GM19035 (cell line): ENCODE results near the gene PLPPR1.

Experiments
- ATAC-seq: cut with Tn5 transposase; IDR thresholded peaks from one replicate; pipeline ENCODE4 v1.9.1; 2021; ENCODE audit not compliant: unreplicated experiment

Gene PLPPR1

DNA sequence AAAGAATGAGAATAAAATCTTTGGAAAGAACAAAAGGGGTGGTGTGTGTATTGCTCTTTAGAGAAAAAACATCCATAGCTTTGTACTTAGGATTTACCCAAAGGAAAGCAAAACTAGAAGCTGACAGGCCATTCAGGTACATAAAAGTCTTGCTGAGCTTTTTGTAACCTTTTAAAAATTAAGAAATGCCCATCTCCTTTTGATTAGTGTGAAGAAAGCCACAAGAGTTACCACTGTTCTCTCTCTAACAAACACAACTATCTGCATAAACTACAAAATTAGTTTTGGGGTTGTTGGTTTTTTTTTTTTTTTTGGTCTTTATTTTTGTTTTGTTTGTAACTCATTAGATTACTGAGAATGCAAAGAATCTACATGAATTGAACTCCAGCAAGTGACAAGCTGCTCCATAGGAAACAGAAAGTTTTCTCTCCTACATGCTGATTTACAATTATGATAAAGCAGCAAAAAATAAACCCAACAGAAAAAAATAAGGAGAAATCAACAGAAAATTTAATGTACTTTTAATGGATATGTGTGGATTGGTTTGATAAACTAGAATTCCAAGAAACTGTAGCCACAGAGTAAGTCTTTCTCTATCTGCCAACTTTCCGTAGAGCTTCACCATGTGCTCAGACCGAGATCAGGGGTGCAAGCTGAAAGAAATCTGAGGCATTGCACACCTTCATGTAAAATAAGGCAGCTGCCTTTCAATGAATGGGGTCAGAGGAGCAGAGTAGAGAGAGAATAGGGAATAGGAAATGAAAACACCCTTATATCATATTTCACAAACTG lies 344.0 kb downstream of the PLPPR1 start:
- no peak for ATAC-seq
